ENCODE data around the gene EDDM3A. TPM values are rescaled to one million over a fixed set of nuclear protein-coding genes. Genes with fewer than 3 reads are reported as not detected.

Gene EDDM3A
- total and polyA plus RNA-seq, 2 experiments from 2014 or later, result not detected

GRCh38 chr14:20742132-20742531 is 3.6 kb upstream of the EDDM3A start (continued):
- TF ChIP-seq EZH2phosphoT487 (IDR thresholded peaks at IDR 0.05; ENCODE audit: unreplicated experiment), result no peak
- no peak for TF ChIP-seq STAT1 (IDR thresholded peaks at IDR 0.05; ENCODE audit: unreplicated experiment)
- no peak for TF ChIP-seq NANOG (IDR thresholded peaks at IDR 0.05; ENCODE audit: borderline replicate concordance)

DNA sequence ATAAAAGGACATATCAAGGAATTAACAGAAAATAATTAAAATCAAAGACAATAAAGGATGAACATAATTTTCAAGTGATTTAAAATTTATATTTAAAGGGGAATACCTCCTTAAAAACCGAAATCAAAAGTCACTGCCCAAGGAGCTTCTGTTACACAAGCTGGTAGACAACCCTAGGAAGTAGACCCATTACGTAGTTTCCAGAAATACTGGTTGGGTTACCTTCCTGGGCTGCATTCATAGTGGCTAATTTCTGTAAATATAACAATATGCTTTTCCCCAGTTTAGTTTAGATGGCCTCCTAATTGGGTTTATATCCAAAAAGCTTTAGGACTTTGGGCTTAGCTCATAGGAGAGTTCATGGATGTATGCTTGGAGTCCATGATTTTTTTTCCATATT is 2.1 kb upstream of the EDDM3A start:
- Histone ChIP-seq H3K4me2 (no peak overlapping the region), H3K27me3 (ENCODE audit: insufficient read depth) (no peaks in the 10 kb centered on the region), H4K20me1 (replicated peaks; ENCODE audit: insufficient read depth) (no peaks in the 10 kb centered on the region), H3K79me2 (replicated peaks; ENCODE audit: insufficient read depth) (no peaks in the 10 kb centered on the region), H3K36me3 (ENCODE audit: insufficient read depth) (no peaks in the 10 kb centered on the region), H3K4me3 (no peak overlapping the region), H3F3A (replicated peaks; ENCODE audit: low read depth) (no peaks in the 10 kb centered on the region), H3K27ac (ENCODE audit: low read depth) (no peak overlapping the region), H3K4me1 (ENCODE audit: insufficient read depth) (no peaks in the 10 kb centered on the region), H2AFZ (no peak overlapping the region), H3K9me2 (ENCODE audit: insufficient read depth) (peaks cover 12% of the 10 kb centered on the region; the same call in 1 of the 2 replicates)
- no peaks in the 10 kb centered on the region; the same call in 2 of the 3 replicates for H3K9me3 Mint-ChIP-seq
- no peak overlapping the region for H3K27ac Mint-ChIP-seq
- DNase-seq (ENCODE audit: low spot score), result no peak
- H3K4me3 Mint-ChIP-seq, result no peak overlapping the region
- ATAC-seq, result no peak
- H3K4me1 Mint-ChIP-seq, result no peaks in the 10 kb centered on the region; the same call in 2 of the 3 replicates
- TF ChIP-seq CREB1 (CRISPR knock-in tag; IDR thresholded peaks at IDR 0.05; ENCODE audit: low read depth) (no peak), ZNF114 (CRISPR knock-in tag; IDR thresholded peaks at IDR 0.05) (no peak), POLR2AphosphoS5 (IDR thresholded peaks at IDR 0.05; ENCODE audit: low read depth) (no peak), STAT1 (IDR thresholded peaks at IDR 0.05; ENCODE audit: unreplicated experiment) (no peak), EZH2 (IDR thresholded peaks at IDR 0.05; ENCODE audit: low read depth, unreplicated experiment) (no peak), JUNB (IDR thresholded peaks at IDR 0.05; ENCODE audit: unreplicated experiment) (no peak), ETS1 (IDR thresholded peaks at IDR 0.05) (no peak), EZH2phosphoT487 (IDR thresholded peaks at IDR 0.05; ENCODE audit: unreplicated experiment) (no peak)
- TF ChIP-seq, protein P1, sequence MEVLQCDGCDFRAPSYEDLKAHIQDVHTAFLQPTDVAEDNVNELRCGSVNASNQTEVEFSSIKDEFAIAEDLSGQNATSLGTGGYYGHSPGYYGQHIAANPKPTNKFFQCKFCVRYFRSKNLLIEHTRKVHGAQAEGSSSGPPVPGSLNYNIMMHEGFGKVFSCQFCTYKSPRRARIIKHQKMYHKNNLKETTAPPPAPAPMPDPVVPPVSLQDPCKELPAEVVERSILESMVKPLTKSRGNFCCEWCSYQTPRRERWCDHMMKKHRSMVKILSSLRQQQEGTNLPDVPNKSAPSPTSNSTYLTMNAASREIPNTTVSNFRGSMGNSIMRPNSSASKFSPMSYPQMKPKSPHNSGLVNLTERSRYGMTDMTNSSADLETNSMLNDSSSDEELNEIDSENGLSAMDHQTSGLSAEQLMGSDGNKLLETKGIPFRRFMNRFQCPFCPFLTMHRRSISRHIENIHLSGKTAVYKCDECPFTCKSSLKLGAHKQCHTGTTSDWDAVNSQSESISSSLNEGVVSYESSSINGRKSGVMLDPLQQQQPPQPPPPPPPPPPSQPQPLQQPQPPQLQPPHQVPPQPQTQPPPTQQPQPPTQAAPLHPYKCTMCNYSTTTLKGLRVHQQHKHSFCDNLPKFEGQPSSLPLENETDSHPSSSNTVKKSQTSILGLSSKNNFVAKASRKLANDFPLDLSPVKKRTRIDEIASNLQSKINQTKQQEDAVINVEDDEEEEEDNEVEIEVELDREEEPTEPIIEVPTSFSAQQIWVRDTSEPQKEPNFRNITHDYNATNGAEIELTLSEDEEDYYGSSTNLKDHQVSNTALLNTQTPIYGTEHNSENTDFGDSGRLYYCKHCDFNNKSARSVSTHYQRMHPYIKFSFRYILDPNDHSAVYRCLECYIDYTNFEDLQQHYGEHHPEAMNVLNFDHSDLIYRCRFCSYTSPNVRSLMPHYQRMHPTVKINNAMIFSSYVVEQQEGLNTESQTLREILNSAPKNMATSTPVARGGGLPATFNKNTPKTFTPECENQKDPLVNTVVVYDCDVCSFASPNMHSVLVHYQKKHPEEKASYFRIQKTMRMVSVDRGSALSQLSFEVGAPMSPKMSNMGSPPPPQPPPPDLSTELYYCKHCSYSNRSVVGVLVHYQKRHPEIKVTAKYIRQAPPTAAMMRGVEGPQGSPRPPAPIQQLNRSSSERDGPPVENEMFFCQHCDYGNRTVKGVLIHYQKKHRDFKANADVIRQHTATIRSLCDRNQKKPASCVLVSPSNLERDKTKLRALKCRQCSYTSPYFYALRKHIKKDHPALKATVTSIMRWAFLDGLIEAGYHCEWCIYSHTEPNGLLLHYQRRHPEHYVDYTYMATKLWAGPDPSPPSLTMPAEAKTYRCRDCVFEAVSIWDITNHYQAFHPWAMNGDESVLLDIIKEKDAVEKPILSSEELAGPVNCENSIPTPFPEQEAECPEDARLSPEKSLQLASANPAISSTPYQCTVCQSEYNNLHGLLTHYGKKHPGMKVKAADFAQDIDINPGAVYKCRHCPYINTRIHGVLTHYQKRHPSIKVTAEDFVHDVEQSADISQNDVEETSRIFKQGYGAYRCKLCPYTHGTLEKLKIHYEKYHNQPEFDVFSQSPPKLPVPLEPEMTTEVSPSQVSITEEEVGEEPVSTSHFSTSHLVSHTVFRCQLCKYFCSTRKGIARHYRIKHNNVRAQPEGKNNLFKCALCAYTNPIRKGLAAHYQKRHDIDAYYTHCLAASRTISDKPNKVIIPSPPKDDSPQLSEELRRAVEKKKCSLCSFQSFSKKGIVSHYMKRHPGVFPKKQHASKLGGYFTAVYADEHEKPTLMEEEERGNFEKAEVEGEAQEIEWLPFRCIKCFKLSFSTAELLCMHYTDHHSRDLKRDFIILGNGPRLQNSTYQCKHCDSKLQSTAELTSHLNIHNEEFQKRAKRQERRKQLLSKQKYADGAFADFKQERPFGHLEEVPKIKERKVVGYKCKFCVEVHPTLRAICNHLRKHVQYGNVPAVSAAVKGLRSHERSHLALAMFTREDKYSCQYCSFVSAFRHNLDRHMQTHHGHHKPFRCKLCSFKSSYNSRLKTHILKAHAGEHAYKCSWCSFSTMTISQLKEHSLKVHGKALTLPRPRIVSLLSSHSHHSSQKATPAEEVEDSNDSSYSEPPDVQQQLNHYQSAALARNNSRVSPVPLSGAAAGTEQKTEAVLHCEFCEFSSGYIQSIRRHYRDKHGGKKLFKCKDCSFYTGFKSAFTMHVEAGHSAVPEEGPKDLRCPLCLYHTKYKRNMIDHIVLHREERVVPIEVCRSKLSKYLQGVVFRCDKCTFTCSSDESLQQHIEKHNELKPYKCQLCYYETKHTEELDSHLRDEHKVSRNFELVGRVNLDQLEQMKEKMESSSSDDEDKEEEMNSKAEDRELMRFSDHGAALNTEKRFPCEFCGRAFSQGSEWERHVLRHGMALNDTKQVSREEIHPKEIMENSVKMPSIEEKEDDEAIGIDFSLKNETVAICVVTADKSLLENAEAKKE (CRISPR knock-in tag; IDR thresholded peaks at IDR 0.05), result no peak
- TF ChIP-seq, protein P2, sequence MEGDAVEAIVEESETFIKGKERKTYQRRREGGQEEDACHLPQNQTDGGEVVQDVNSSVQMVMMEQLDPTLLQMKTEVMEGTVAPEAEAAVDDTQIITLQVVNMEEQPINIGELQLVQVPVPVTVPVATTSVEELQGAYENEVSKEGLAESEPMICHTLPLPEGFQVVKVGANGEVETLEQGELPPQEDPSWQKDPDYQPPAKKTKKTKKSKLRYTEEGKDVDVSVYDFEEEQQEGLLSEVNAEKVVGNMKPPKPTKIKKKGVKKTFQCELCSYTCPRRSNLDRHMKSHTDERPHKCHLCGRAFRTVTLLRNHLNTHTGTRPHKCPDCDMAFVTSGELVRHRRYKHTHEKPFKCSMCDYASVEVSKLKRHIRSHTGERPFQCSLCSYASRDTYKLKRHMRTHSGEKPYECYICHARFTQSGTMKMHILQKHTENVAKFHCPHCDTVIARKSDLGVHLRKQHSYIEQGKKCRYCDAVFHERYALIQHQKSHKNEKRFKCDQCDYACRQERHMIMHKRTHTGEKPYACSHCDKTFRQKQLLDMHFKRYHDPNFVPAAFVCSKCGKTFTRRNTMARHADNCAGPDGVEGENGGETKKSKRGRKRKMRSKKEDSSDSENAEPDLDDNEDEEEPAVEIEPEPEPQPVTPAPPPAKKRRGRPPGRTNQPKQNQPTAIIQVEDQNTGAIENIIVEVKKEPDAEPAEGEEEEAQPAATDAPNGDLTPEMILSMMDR (conservative IDR thresholded peaks at IDR 0.05; ENCODE audit: low read depth in 2 of 2), result no peak
- peaks cover 2% of the 10 kb centered on the region for H3K27me3 Mint-ChIP-seq (ENCODE audit: insufficient read depth, low read depth, poor library complexity)
- no peaks in the 10 kb centered on the region for H3K36me3 Mint-ChIP-seq (ENCODE audit: low read depth)
